ENCODE results near the gene BTBD18.
"Not testable (repeated sequence)": the region's sequence is repeated elsewhere in the genome, so short reads cannot be mapped to it uniquely, and the experiment has no call there.

Gene BTBD18

GRCh38 chr11:57728829-57729228 lies 22.8 kb downstream of the BTBD18 start:
- H3K36me3 ChIP-seq: no peaks in the 10 kb centered on the region
- no peak for TF ChIP-seq CTCF (IDR thresholded peaks at IDR 0.05)
- H3K4me1 ChIP-seq (ENCODE audit: control insufficient read depth in 1 of 2, insufficient read depth in 1 of 2, low read depth in 1 of 2, low read length in 1 of 2): no peaks in the 10 kb centered on the region
- H3K4me3 ChIP-seq (ENCODE audit: low read depth in 1 of 2, low read length in 1 of 2): no peak overlapping the region
- no peaks in the 10 kb centered on the region for H3K9me3 ChIP-seq
- no peak overlapping the region for H3K27ac ChIP-seq
- no peaks in the 10 kb centered on the region for H3K27me3 ChIP-seq

GRCh38 chr11:57727185-57727584 lies 24.4 kb downstream of the BTBD18 start:
- Histone ChIP-seq H3K4me3 (ENCODE audit: low read depth in 1 of 2, low read length in 1 of 2) (no peak overlapping the region), H3K27me3 (no peaks in the 10 kb centered on the region), H3K4me1 (ENCODE audit: control insufficient read depth in 1 of 2, insufficient read depth in 1 of 2, low read depth in 1 of 2, low read length in 1 of 2) (no peaks in the 10 kb centered on the region), H3K36me3 (no peaks in the 10 kb centered on the region), H3K9me3 (no peaks in the 10 kb centered on the region), H3K27ac (no peak overlapping the region)
- no peak for TF ChIP-seq CTCF (IDR thresholded peaks at IDR 0.05)

- peaks cover 12 to 13% of the 10 kb centered on the region in 2 experiments for H3K4me1 ChIP-seq (ENCODE audit: control insufficient read depth in 1 of 2, insufficient read depth in 1 of 2, low read depth in 1 of 2, low read length in 1 of 2)
- H3K4me3 ChIP-seq (ENCODE audit: low read depth in 1 of 2, low read length in 1 of 2); H3K27me3 ChIP-seq; H3K9me3 ChIP-seq; H3K36me3 ChIP-seq; H3K27ac ChIP-seq: not testable (repeated sequence)
Measured at GRCh38 chr11:57716726-57717125, 34.9 kb downstream of the BTBD18 start.

- H3K9me3 ChIP-seq: no peaks in the 10 kb centered on the region
- no peak overlapping the region for H3K4me3 ChIP-seq (ENCODE audit: low read depth in 1 of 2, low read length in 1 of 2)
- H3K27ac ChIP-seq: no peak overlapping the region
- no peaks in the 10 kb centered on the region for H3K27me3 ChIP-seq
- H3K36me3 ChIP-seq: no peaks in the 10 kb centered on the region
- TF ChIP-seq CTCF (IDR thresholded peaks at IDR 0.05): no peak
- peaks cover 22 to 24% of the 10 kb centered on the region in 2 experiments for H3K4me1 ChIP-seq (ENCODE audit: control insufficient read depth in 1 of 2, insufficient read depth in 1 of 2, low read depth in 1 of 2, low read length in 1 of 2)
Measured at GRCh38 chr11:57713835-57714234, 37.8 kb downstream of the BTBD18 start.

- TF ChIP-seq CTCF (IDR thresholded peaks at IDR 0.05): no peak
- peaks cover 22 to 24% of the 10 kb centered on the region in 2 experiments for H3K4me1 ChIP-seq (ENCODE audit: control insufficient read depth in 1 of 2, insufficient read depth in 1 of 2, low read depth in 1 of 2, low read length in 1 of 2)
- H3K27ac ChIP-seq: peak within 1 kb of the TSS; percentile 94
- H3K27me3 ChIP-seq: no peaks in the 10 kb centered on the region
- no peaks in the 10 kb centered on the region for H3K36me3 ChIP-seq
- H3K4me3 ChIP-seq (ENCODE audit: low read depth in 1 of 2, low read length in 1 of 2): peak within 1 kb of the TSS; percentile 90 to 99
- H3K9me3 ChIP-seq: no peaks in the 10 kb centered on the region
Measured at GRCh38 chr11:57712256-57713150, 39.1 kb downstream of the BTBD18 start, which contains the start of gene TMX2. Gene TMX2 (plus strand): TSS chr11:57712593. CDS start chr11:57712619, 26 bp downstream.
